SK-N-SH (cell line): ENCODE data around the gene ICA1. TPM values are rescaled to one million over a fixed set of nuclear protein-coding genes. Genes with fewer than 3 reads are reported as not detected.
"Not testable (repeated sequence)": the region's sequence is repeated elsewhere in the genome, so short reads cannot be mapped to it uniquely, and the experiment has no call there.

Source experiments
- CTCF ChIA-PET: fragments of 300-600, 350-600 bp; formaldehyde crosslinking; extraction: SDS; loops from one replicate; lab custom pipeline; 2021; lab: Yijun Ruan, JAX
- POLR2A ChIA-PET: fragments of 350-600 bp; sonication (Branson Sonifier 250); formaldehyde crosslinking; extraction: SDS; loops from one replicate; lab custom pipeline; 2020; ENCODE audit warnings: antibody characterized with exemption, inconsistent platforms; lab: Yijun Ruan, JAX
- DNase-seq: peaks from one replicate; pipeline ENCODE4 v3.0.0; 2012
- H2AFZ ChIP-seq: fragments of 200-600 bp; sonication (generic); 2 replicates; pipeline ENCODE4 v1.8.1; 2016; ENCODE audit warnings: antibody characterized with exemption, mild to moderate bottlenecking, low read depth
- H3F3A ChIP-seq: fragments of 200-600 bp; sonication (generic); replicated peaks from 2 replicates; pipeline ENCODE3; 2016; ENCODE audit warnings: antibody characterized with exemption, mild to moderate bottlenecking; ENCODE audit not compliant: insufficient read depth
- H3K27ac ChIP-seq, 2 experiments: fragments of 200-500 bp in 1 of 2; fragments of 200-600 bp in 1 of 2; sonication (Bioruptor generic) in 1 of 2; sonication (generic), shearing (Covaris generic) in 1 of 2; 2 replicates each; pipeline versions ENCODE4 v1.5.1 to v1.6.1; 2014 to 2016; ENCODE audit warnings: low read depth in 2 of 2, inconsistent platforms in 1 of 2, low read length in 1 of 2, mild to moderate bottlenecking in 1 of 2, mixed read lengths in 1 of 2
- H3K27me3 ChIP-seq: fragments of 200-600 bp; sonication (generic), shearing (Covaris generic); 2 replicates; pipeline ENCODE4 v1.6.1; 2016; ENCODE audit warnings: mixed run types; ENCODE audit not compliant: insufficient read depth
- H3K36me3 ChIP-seq, 2 experiments: fragments of 200-500 bp in 1 of 2; fragments of 200-600 bp in 1 of 2; sonication (Bioruptor generic) in 1 of 2; sonication (generic) in 1 of 2; replicated peaks in 1 of 2; 2 replicates each; pipeline versions ENCODE3 to v1.5.1; 2014 to 2016; ENCODE audit warnings: low read length in 1 of 2, mild to moderate bottlenecking in 1 of 2; ENCODE audit not compliant: insufficient read depth in 2 of 2, control insufficient read depth in 1 of 2
- H3K4me1 ChIP-seq, 2 experiments: fragments of 200-500 bp in 1 of 2; fragments of 200-600 bp in 1 of 2; sonication (Bioruptor generic) in 1 of 2; sonication (generic), shearing (Covaris generic) in 1 of 2; 2 replicates each; pipeline versions ENCODE4 v1.5.1 to v1.6.1; 2014 to 2016; ENCODE audit warnings: low read depth in 1 of 2, low read length in 1 of 2, mixed run types in 1 of 2; ENCODE audit not compliant: insufficient read depth in 2 of 2, control insufficient read depth in 1 of 2
- H3K4me2 ChIP-seq: fragments of 200-600 bp; sonication (generic), shearing (Covaris generic); 2 replicates; pipeline ENCODE4 v1.6.1; 2017; ENCODE audit warnings: mixed run types
- H3K4me3 ChIP-seq, 2 experiments: fragments of 200-500 bp in 1 of 2; fragments of 200-600 bp in 1 of 2; sonication (Bioruptor generic) in 1 of 2; sonication (generic), shearing (Covaris generic) in 1 of 2; 2 replicates each; pipeline versions ENCODE4 v1.5.1 to v1.8.1; 2014 to 2016; ENCODE audit warnings: low read depth in 2 of 2, inconsistent platforms in 1 of 2, low read length in 1 of 2, mild to moderate bottlenecking in 1 of 2, mixed read lengths in 1 of 2, moderate library complexity in 1 of 2
- H3K79me2 ChIP-seq: fragments of 200-600 bp; sonication (generic); 2 replicates; pipeline ENCODE4 v1.8.1; 2017; ENCODE audit warnings: mild to moderate bottlenecking; ENCODE audit not compliant: insufficient read depth
- H3K9ac ChIP-seq: fragments of 200-600 bp; sonication (generic); 2 replicates; pipeline ENCODE4 v1.6.1; 2017; ENCODE audit warnings: mixed run types
- H3K9me2 ChIP-seq: fragments of 200-600 bp; sonication (generic); 2 replicates; pipeline ENCODE4 v1.6.1; 2017; ENCODE audit warnings: mixed run types
- H3K9me3 ChIP-seq: fragments of 200-600 bp; sonication (generic); 2 replicates; pipeline ENCODE4 v1.6.1; 2017; ENCODE audit warnings: mixed run types, mild to moderate bottlenecking, moderate library complexity
- H4K20me1 ChIP-seq: fragments of 200-600 bp; sonication (generic); 2 replicates; pipeline ENCODE4 v1.6.1; 2017; ENCODE audit warnings: mild to moderate bottlenecking, mixed run types; ENCODE audit not compliant: insufficient read depth
- CHD2 ChIP-seq: fragments of 150-350 bp; IDR thresholded peaks from 2 replicates; pipeline ENCODE4 v1.6.1; 2018; ENCODE audit warnings: low read length; ENCODE audit not compliant: partially characterized antibody
- EP300 ChIP-seq, 2 experiments: IDR thresholded peaks; 2 replicates each; pipeline versions ENCODE4 v1.4.0 to v1.6.1; 2012; ENCODE audit warnings: borderline replicate concordance in 1 of 2, low read depth in 1 of 2, low read length in 1 of 2
- EZH2phosphoT487 ChIP-seq: fragments of 200-600 bp; sonication (generic); IDR thresholded peaks from 2 replicates; pipeline ENCODE4 v1.6.1; 2017; ENCODE audit warnings: low read depth, mixed run types, mild to moderate bottlenecking, antibody characterized with exemption, moderate library complexity, borderline replicate concordance
- FOSL2 ChIP-seq: IDR thresholded peaks from 2 replicates; pipeline ENCODE4 v1.4.0; 2012; ENCODE audit warnings: low read depth, mild to moderate bottlenecking, moderate library complexity, borderline replicate concordance
- FOXJ3 ChIP-seq: sonication (generic); formaldehyde crosslinking; IDR thresholded peaks from 2 replicates; pipeline ENCODE4 v1.5.1; 2020; ENCODE audit warnings: mild to moderate bottlenecking, missing genetic modification reagents
- GABPA ChIP-seq: IDR thresholded peaks from 2 replicates; pipeline ENCODE4 v1.4.0; 2012; ENCODE audit warnings: low read depth, mild to moderate bottlenecking
- GATA2 ChIP-seq: sonication (generic); formaldehyde crosslinking; IDR thresholded peaks from 2 replicates; pipeline ENCODE4 v1.5.0; 2020; ENCODE audit warnings: mild to moderate bottlenecking, missing genetic modification reagents
- MEF2A ChIP-seq: IDR thresholded peaks from 2 replicates; pipeline ENCODE4 v1.4.0; 2012; ENCODE audit warnings: low read depth, borderline replicate concordance
- MXI1 ChIP-seq: IDR thresholded peaks from 2 replicates; pipeline ENCODE4 v1.6.1; 2012; ENCODE audit warnings: mild to moderate bottlenecking, low read depth, low read length, improper control_type of control experiment
- NFIC ChIP-seq: IDR thresholded peaks from 2 replicates; pipeline ENCODE4 v1.4.0; 2012; ENCODE audit warnings: borderline replicate concordance
- RAD21 ChIP-seq: IDR thresholded peaks from 2 replicates; pipeline ENCODE4 v1.6.1; 2012; ENCODE audit warnings: mild to moderate bottlenecking, low read length
- RCOR1 ChIP-seq: fragments of 150-350 bp; IDR thresholded peaks from 2 replicates; pipeline ENCODE4 v1.6.1; 2017; ENCODE audit warnings: antibody characterized with exemption, low read length
- SMC3 ChIP-seq: IDR thresholded peaks from 2 replicates; pipeline ENCODE4 v1.6.1; 2012; ENCODE audit warnings: low read depth, low read length, improper control_type of control experiment
- TCF12 ChIP-seq: IDR thresholded peaks from 2 replicates; pipeline ENCODE4 v1.4.0; 2012
- YY1 ChIP-seq: IDR thresholded peaks from 2 replicates; pipeline ENCODE4 v1.4.0; 2012; ENCODE audit warnings: low read depth, mild to moderate bottlenecking
- WGBS: methylation state at CpG from one replicate; pipeline ENCODE4 v1.1.6; 2017; ENCODE audit warnings: low lambda C conversion rate; 5-methylcytosine and 5-hydroxymethylcytosine counted together
- polyA plus RNA-seq, 3 experiments: library from polyadenylated mRNA; depleted of rRNA; stranded (reverse); fragments of >200 nt; gene quantifications; 2 replicates each; pipeline ENCODE4 v1.2.3, GENCODE V29; 2012
- TF ChIP-seq, protein P1 (sequence below): IDR thresholded peaks from 2 replicates; pipeline ENCODE4 v1.4.0; 2012; ENCODE audit warnings: low read depth, borderline replicate concordance
- TF ChIP-seq, protein P2 (sequence below): fragments of 150-350 bp; IDR thresholded peaks from 2 replicates; pipeline ENCODE4 v1.6.1; 2017; ENCODE audit warnings: antibody characterized with exemption, low read length, low read depth, borderline replicate concordance
- TF ChIP-seq, protein P3 (sequence below): fragments of 150-350 bp; IDR thresholded peaks from 2 replicates; pipeline ENCODE4 v1.6.1; 2016; ENCODE audit warnings: mild to moderate bottlenecking, low read depth, low read length
- TF ChIP-seq, protein P4 (sequence below): IDR thresholded peaks from 2 replicates; pipeline ENCODE4 v1.4.0; 2012; ENCODE audit warnings: low read depth, borderline replicate concordance

ICA1 gene
- polyA plus RNA-seq, 1 of the 3 experiments (the other 2 are of a cell fraction) = 2.4 TPM

DNA sequence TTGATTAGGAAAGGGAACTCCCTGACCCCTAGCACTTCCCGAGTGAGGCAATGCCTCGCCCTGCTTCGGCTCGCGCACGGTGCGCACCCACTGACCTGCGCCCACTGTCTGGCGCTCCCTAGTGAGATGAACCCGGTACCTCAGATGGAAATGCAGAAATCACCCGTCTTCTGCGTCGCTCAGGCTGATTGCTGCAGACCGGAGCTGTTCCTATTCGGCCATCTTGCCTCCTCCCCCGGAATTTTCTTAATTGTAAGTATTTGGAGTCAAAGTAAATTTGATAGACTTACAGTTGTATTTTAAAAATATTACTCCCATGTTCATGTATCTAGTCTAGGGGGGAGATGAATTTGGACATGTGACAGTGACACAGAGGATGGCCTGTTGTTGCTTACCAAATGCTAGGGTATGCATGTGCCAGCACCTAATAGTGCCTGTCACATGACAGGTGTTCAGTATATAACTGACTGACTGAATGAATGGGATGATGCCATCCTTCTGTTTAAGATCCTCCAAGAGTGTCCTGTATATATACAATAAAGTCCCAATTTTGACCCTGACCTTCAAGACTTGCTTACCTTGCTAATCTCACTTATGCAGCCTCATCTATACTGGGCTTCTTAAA lies 42.0 kb upstream of the ICA1 start:
- Histone ChIP-seq H3K4me3 (no peak overlapping the region), H3K4me2 (no peak overlapping the region), H3K9ac (no peak overlapping the region), H3K79me2 (no peaks in the 10 kb centered on the region), H2AFZ (no peak overlapping the region), H3K27me3 (no peaks in the 10 kb centered on the region), H4K20me1 (no peaks in the 10 kb centered on the region), H3K36me3 (no peaks in the 10 kb centered on the region), H3K9me3 (no peaks in the 10 kb centered on the region), H3K9me2 (no peaks in the 10 kb centered on the region), H3K27ac (no peak overlapping the region), H3F3A (no peaks in the 10 kb centered on the region), H3K4me1 (no peaks in the 10 kb centered on the region)
- POLR2A ChIA-PET = no interaction called here
- TF ChIP-seq, protein P1, sequence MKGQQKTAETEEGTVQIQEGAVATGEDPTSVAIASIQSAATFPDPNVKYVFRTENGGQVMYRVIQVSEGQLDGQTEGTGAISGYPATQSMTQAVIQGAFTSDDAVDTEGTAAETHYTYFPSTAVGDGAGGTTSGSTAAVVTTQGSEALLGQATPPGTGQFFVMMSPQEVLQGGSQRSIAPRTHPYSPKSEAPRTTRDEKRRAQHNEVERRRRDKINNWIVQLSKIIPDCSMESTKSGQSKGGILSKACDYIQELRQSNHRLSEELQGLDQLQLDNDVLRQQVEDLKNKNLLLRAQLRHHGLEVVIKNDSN = no peak
- no peak for TF ChIP-seq EZH2phosphoT487
- TF ChIP-seq RAD21 = no peak
- no peak for TF ChIP-seq YY1
- TF ChIP-seq, protein P2, sequence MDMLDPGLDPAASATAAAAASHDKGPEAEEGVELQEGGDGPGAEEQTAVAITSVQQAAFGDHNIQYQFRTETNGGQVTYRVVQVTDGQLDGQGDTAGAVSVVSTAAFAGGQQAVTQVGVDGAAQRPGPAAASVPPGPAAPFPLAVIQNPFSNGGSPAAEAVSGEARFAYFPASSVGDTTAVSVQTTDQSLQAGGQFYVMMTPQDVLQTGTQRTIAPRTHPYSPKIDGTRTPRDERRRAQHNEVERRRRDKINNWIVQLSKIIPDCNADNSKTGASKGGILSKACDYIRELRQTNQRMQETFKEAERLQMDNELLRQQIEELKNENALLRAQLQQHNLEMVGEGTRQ = no peak
- no peak for TF ChIP-seq TCF12
- TF ChIP-seq FOSL2 = no peak
- TF ChIP-seq MXI1 = no peak
- TF ChIP-seq, protein P3, sequence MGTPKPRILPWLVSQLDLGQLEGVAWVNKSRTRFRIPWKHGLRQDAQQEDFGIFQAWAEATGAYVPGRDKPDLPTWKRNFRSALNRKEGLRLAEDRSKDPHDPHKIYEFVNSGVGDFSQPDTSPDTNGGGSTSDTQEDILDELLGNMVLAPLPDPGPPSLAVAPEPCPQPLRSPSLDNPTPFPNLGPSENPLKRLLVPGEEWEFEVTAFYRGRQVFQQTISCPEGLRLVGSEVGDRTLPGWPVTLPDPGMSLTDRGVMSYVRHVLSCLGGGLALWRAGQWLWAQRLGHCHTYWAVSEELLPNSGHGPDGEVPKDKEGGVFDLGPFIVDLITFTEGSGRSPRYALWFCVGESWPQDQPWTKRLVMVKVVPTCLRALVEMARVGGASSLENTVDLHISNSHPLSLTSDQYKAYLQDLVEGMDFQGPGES = no peak
- no peak for TF ChIP-seq RCOR1
- no peak for TF ChIP-seq GABPA
- TF ChIP-seq FOXJ3 (CRISPR knock-in tag) = no peak
- TF ChIP-seq GATA2 (CRISPR knock-in tag) = no peak
- TF ChIP-seq SMC3 = no peak
- no peak for TF ChIP-seq NFIC
- no peak for TF ChIP-seq EP300 (IDR thresholded peaks at IDR 0.05; ENCODE audit: borderline replicate concordance in 1 of 2, low read depth in 1 of 2, low read length in 1 of 2)
- TF ChIP-seq MEF2A = no peak
- TF ChIP-seq, protein P4, sequence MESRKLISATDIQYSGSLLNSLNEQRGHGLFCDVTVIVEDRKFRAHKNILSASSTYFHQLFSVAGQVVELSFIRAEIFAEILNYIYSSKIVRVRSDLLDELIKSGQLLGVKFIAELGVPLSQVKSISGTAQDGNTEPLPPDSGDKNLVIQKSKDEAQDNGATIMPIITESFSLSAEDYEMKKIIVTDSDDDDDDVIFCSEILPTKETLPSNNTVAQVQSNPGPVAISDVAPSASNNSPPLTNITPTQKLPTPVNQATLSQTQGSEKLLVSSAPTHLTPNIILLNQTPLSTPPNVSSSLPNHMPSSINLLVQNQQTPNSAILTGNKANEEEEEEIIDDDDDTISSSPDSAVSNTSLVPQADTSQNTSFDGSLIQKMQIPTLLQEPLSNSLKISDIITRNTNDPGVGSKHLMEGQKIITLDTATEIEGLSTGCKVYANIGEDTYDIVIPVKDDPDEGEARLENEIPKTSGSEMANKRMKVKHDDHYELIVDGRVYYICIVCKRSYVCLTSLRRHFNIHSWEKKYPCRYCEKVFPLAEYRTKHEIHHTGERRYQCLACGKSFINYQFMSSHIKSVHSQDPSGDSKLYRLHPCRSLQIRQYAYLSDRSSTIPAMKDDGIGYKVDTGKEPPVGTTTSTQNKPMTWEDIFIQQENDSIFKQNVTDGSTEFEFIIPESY = no peak
- no peak for TF ChIP-seq CHD2
- DNase-seq = no peak
- WGBS = 79% methylated on average over 9 of the region's 16 CpGs
- CTCF ChIA-PET = interaction anchor here (1.4 kb wide), 1 partner anchor 115 kb away, joined by 3 read pairs; no protein-coding TSS in a partner anchor

DNA sequence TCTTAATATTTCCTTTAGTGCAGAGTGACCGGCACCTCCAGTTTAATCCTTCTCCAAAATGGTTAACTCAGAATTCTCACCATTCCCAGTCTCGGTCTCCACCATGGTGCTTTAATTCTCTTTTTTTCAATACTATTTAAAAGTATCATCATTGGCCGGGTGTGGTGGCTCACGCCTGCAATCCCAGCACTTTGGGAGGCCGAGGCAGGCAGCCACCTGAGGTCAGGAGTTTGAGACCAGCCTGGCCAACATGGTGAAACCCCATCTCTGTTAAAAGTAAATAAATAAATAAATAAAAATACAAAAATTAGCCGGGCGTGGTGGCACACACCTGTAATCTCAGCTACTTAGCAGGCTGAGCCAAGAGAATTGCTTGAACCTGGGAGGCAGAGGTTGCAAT lies 35.1 kb upstream of the ICA1 start:
- H4K20me1 ChIP-seq, H3F3A ChIP-seq, H3K36me3 ChIP-seq, H3K4me2 ChIP-seq, H3K9me3 ChIP-seq, H3K9me2 ChIP-seq, H3K27me3 ChIP-seq, DNase-seq, H3K4me3 ChIP-seq, H3K9ac ChIP-seq, H3K79me2 ChIP-seq: not testable (repeated sequence)
- 71% methylated on average over 7 of the region's 7 CpGs for WGBS
- H2AFZ ChIP-seq = peak overlapping the region; percentile 80; the same call in 1 of the 2 replicates
- ChIA-PET POLR2A (interaction anchor here (0.6 to 1.3 kb wide), 3 partner anchors 60 to 68 kb away, joined by 3 to 6 read pairs (median 3); no protein-coding TSS in a partner anchor), CTCF (interaction anchor here (1.1 to 3.7 kb wide), 22 partner anchors 11 to 1116 kb away, joined by 3 to 37 read pairs (median 10); partner anchors contain the start of gene ICA1)
- H3K27ac ChIP-seq = peak overlapping the region in 1 of 2 experiments; percentile 77; a peak in 1 of 4 replicates
- H3K4me1 ChIP-seq = peaks cover 0 to 12% of the 10 kb centered on the region in 2 experiments; a peak in 2 of 4 replicates
